Aorta (tissue), 5 donors: Measurements from ENCODE around the gene CNTN1. TPM values are rescaled to one million over a fixed set of nuclear protein-coding genes. Genes with fewer than 3 reads are reported as not detected.

ENCODE experiments used
- ATAC-seq: fragments of 200-7000 bp; cut with Tn5 transposase; one replicate; pipeline ENCODE4 v1.9.1; 2022; ENCODE audit warnings: moderate library complexity; ENCODE audit not compliant: low FRiP score
- DNase-seq, 2 donors: peaks; one replicate each; pipeline ENCODE4 v3.0.0-alpha.2; 2020
- H3K27ac ChIP-seq, 2 donors: one replicate each; pipeline ENCODE4 v1.5.1; 2013; ENCODE audit warnings: low read length in 2 of 2, mild to moderate bottlenecking in 2 of 2, moderate library complexity in 2 of 2, control low read depth in 1 of 2, inconsistent platforms in 1 of 2, low read depth in 1 of 2
- H3K27me3 ChIP-seq, 2 donors: one replicate each; pipeline ENCODE4 v1.6.1; 2013; ENCODE audit warnings: control low read depth in 1 of 2, low read length in 1 of 2, mild to moderate bottlenecking in 1 of 2, moderate library complexity in 1 of 2; ENCODE audit not compliant: insufficient read depth in 2 of 2, control insufficient read depth in 1 of 2
- H3K36me3 ChIP-seq, 2 donors: one replicate each; pipeline ENCODE4 v1.6.1; 2013; ENCODE audit warnings: control low read depth in 1 of 2, low read length in 1 of 2, mild to moderate bottlenecking in 1 of 2; ENCODE audit not compliant: insufficient read depth in 2 of 2, control insufficient read depth in 1 of 2
- H3K4me1 ChIP-seq, 2 donors: one replicate each; pipeline ENCODE4 v1.6.1; 2013; ENCODE audit warnings: low read length in 2 of 2, control low read depth in 1 of 2, mild to moderate bottlenecking in 1 of 2, moderate library complexity in 1 of 2; ENCODE audit not compliant: insufficient read depth in 2 of 2, control insufficient read depth in 1 of 2
- H3K4me3 ChIP-seq, 2 donors: one replicate each; pipeline ENCODE4 v1.5.1; 2013; ENCODE audit warnings: low read length in 2 of 2, control low read depth in 1 of 2, mild to moderate bottlenecking in 1 of 2
- H3K9me3 ChIP-seq: one replicate; pipeline ENCODE4 v1.6.1; 2013; ENCODE audit warnings: mild to moderate bottlenecking, low read length; ENCODE audit not compliant: control insufficient read depth
- WGBS, 2 donors: extraction: QIAGEN DNeasy Blood & Tissue Kit; methylation state at CpG; one replicate each; pipeline ENCODE4 v1.1.7; 2013; 5-methylcytosine and 5-hydroxymethylcytosine counted together
- intact Hi-C, 2 donors: fragments of 100-400 bp; cut with DNase I; formaldehyde crosslinking; loops; one replicate each; pipeline versions ENCODE4 v1.14.2 to v1.15.0; 2022
- polyA plus RNA-seq, 2 donors: library from polyadenylated mRNA; stranded (reverse); fragments of 200-250 nt; gene quantifications; one replicate each; pipeline ENCODE4 v1.2.3, GENCODE V29; 2013
- total RNA-seq, 2 donors: library from RNA; stranded (reverse); fragmentation: NEBNext Ultra II Directional; extraction: Animal tissue kit (Norgen Biotek cat#: 25700); gene quantifications; one replicate each; pipeline ENCODE4 v1.2.1, GENCODE V29; 2021
- donor health status: healthy with polysubstance abuse.
- donor health status: Bipolar disorder and iron deficiency.
- donor health status: DM: no; HTN: no; CAD: no.
- donor health status: DM: no; HTN: no; CAD: no.
- donor health status: DM: yes; HTN: yes; CAD: no.

CNTN1 gene
- total and polyA plus RNA-seq, 4 donors: 1.0 to 23.0 (median 9.0) TPM

- no peak overlapping the region for H3K4me3 ChIP-seq
- intact Hi-C loops: no loop called here
These were observed 140.4 kb downstream of the CNTN1 start for GRCh38 chr12:40832668-40833067.

DNA sequence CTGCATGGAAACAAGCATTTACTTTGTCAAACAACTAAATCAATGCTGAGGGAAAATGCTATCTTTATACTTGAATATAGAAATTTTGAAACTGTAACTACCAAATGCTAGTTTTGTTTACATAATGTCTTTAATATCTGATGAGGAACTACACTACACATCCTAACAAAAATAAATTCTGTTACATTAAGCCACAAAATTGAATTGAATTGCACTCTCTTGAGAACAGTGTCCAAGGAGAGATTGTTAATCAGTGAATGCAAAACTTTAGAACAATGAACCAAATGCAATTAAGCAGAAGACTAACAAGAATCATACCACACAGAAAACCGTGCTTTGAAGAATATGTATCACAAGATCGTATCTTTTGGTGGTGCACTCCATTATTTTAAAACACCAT lies 141.6 kb downstream of the CNTN1 start:
- no peak for DNase-seq
- no peak for ATAC-seq
- intact Hi-C loops: no loop called here
- H3K9me3 ChIP-seq: no peaks in the 10 kb centered on the region
- H3K36me3 ChIP-seq: no peaks in the 10 kb centered on the region
- H3K4me1 ChIP-seq: no peaks in the 10 kb centered on the region
- H3K4me3 ChIP-seq: no peak overlapping the region
- 86 to 90% methylated on average over 2 of the region's 2 CpGs for WGBS, 2 donors
- no peaks in the 10 kb centered on the region for H3K27me3 ChIP-seq
- H3K27ac ChIP-seq: no peak overlapping the region

More at GRCh38 chr12:40832668-40833067, 140.4 kb downstream of the CNTN1 start:
- Histone ChIP-seq H3K27ac (no peak overlapping the region), H3K27me3 (no peaks in the 10 kb centered on the region), H3K36me3 (no peaks in the 10 kb centered on the region), H3K9me3 (no peaks in the 10 kb centered on the region), H3K4me1 (no peaks in the 10 kb centered on the region)
- 23 to 33% methylated on average over 2 of the region's 2 CpGs for WGBS, 2 donors
- no peak for DNase-seq
- no peak for ATAC-seq

GRCh38 chr12:40834321-40834720 lies 142.1 kb downstream of the CNTN1 start:
- no peaks in the 10 kb centered on the region for H3K27me3 ChIP-seq
- H3K27ac ChIP-seq: no peak overlapping the region
- no peaks in the 10 kb centered on the region for H3K36me3 ChIP-seq
- no peak overlapping the region for H3K4me3 ChIP-seq
- 83 to 89% methylated on average over 5 of the region's 5 CpGs for WGBS, 2 donors
- DNase-seq: no peak
- intact Hi-C loops: no loop called here
- H3K9me3 ChIP-seq: no peaks in the 10 kb centered on the region
- no peak for ATAC-seq
- no peaks in the 10 kb centered on the region for H3K4me1 ChIP-seq

DNA sequence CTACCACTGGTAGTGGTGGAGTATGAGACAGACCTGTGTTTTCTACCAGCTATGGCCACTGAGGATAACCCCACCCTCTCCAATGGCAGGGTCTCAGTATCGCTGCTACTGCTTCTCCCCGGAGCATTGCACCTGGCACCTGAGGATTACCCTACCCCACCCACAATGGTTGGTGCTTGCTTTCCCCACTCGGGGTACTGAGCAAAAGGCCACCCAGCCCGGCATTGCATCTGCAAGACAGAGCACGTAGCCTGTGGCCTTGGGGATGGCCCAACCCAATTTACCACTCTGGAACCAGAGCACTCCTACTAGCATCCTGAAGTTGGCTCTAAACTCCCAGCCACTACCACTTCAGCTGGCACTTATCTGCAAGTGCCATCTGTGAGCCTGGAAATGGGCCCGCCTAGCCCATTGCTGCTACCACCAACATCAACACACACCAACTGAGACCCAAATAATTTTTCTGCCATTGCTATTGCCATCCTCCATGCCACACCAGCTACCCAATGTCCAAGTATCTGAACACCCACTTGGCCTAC lies 145.7 kb downstream of the CNTN1 start:
- Histone ChIP-seq H3K4me3 (no peak overlapping the region), H3K4me1 (no peaks in the 10 kb centered on the region), H3K27ac (no peak overlapping the region), H3K9me3 (no peaks in the 10 kb centered on the region), H3K27me3 (no peaks in the 10 kb centered on the region), H3K36me3 (no peaks in the 10 kb centered on the region)
- WGBS, 2 donors: 96 to 99% methylated on average over 6 of the region's 6 CpGs
- intact Hi-C loops: no loop called here
- no peak for ATAC-seq
- no peak for DNase-seq

- Histone ChIP-seq H3K27me3 (no peaks in the 10 kb centered on the region), H3K9me3 (no peaks in the 10 kb centered on the region), H3K4me1 (no peaks in the 10 kb centered on the region), H3K27ac (no peak overlapping the region), H3K36me3 (no peaks in the 10 kb centered on the region), H3K4me3 (no peak overlapping the region)
- WGBS, 2 donors: 26 to 30% methylated on average over 3 of the region's 3 CpGs
- intact Hi-C loops: no loop called here
- no peak for ATAC-seq
- DNase-seq: no peak
These were observed 151.3 kb downstream of the CNTN1 start for GRCh38 chr12:40843495-40843894.

GRCh38 chr12:40853221-40853620 lies 161.0 kb downstream of the CNTN1 start:
- no peaks in the 10 kb centered on the region for H3K36me3 ChIP-seq
- no peak overlapping the region for H3K27ac ChIP-seq
- 77 to 89% methylated on average over 1 of the region's 1 CpG for WGBS, 2 donors
- no peaks in the 10 kb centered on the region for H3K4me1 ChIP-seq
- no peak overlapping the region for H3K4me3 ChIP-seq
- no peak for DNase-seq
- no peaks in the 10 kb centered on the region for H3K9me3 ChIP-seq
- H3K27me3 ChIP-seq: no peaks in the 10 kb centered on the region
- no peak for ATAC-seq
- intact Hi-C loops: no loop called here

DNA sequence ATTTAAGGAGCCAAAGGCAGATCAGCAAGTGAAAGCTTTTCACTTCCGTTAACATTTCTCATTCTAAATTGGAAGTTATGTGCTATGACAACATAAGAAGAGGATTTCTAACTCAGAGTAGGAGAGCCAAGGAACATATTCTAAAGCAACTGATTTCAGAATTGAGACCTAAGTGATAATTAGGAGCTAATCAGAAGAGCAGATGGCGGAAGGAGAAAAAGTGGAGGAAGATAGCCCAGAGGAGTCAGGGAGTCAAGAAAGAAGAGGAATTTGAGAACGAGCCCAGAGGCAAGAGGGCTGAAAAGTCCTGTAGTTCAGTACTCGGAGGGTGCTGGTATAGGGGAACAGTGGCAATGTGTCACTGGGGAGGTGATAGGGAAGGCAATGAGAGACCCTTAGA lies 162.4 kb downstream of the CNTN1 start:
- intact Hi-C loops: no loop called here
- ATAC-seq: no peak
- no peak overlapping the region for H3K27ac ChIP-seq
- no peaks in the 10 kb centered on the region for H3K36me3 ChIP-seq
- no peak overlapping the region for H3K4me3 ChIP-seq
- no peaks in the 10 kb centered on the region for H3K27me3 ChIP-seq
- WGBS, 2 donors: 45 to 47% methylated on average over 4 of the region's 4 CpGs
- no peaks in the 10 kb centered on the region for H3K9me3 ChIP-seq
- DNase-seq: no peak
- H3K4me1 ChIP-seq: no peaks in the 10 kb centered on the region

DNA sequence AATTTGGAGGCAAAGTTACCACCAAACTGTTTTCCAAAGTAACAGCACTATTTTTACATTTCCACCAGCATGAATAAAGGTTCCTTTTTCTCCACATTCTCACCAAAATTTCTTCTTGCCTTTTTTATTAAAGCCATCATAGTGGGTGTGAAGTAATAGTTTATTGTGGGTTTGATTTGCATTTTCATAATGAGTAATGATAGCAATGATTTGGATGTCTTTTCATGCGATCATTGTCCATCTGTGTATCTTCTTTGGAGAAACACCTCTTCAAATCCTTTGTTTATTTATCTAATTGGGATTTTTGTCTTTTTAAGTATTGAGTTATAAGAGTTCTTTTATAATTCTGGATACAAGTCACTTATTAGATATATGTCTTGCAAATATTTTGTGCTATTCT lies 172.7 kb downstream of the CNTN1 start:
- no peak overlapping the region for H3K27ac ChIP-seq
- intact Hi-C loops: no loop called here
- ATAC-seq (no peak), DNase-seq (no peak)
- no peak overlapping the region for H3K4me3 ChIP-seq
- no peaks in the 10 kb centered on the region for H3K4me1 ChIP-seq
- H3K9me3 ChIP-seq: no peaks in the 10 kb centered on the region
- WGBS, 2 donors: 89 to 95% methylated on average over 1 of the region's 1 CpG
- H3K27me3 ChIP-seq: no peaks in the 10 kb centered on the region
- no peaks in the 10 kb centered on the region for H3K36me3 ChIP-seq

- no peak for ATAC-seq
- intact Hi-C loops: no loop called here
- no peaks in the 10 kb centered on the region for H3K9me3 ChIP-seq
These were observed 178.7 kb downstream of the CNTN1 start for GRCh38 chr12:40870981-40871380.

More at GRCh38 chr12:40870981-40871380, 178.7 kb downstream of the CNTN1 start:
- Histone ChIP-seq H3K4me1 (no peaks in the 10 kb centered on the region), H3K36me3 (no peaks in the 10 kb centered on the region), H3K27ac (no peak overlapping the region), H3K27me3 (no peaks in the 10 kb centered on the region), H3K4me3 (no peak overlapping the region)
- DNase-seq: no peak
